ENCODE results near the gene SLC25A11.
"Not testable (repeated sequence)": the region's sequence is repeated elsewhere in the genome, so short reads cannot be mapped to it uniquely, and the experiment has no call there.

The SLC25A11 gene

DNA sequence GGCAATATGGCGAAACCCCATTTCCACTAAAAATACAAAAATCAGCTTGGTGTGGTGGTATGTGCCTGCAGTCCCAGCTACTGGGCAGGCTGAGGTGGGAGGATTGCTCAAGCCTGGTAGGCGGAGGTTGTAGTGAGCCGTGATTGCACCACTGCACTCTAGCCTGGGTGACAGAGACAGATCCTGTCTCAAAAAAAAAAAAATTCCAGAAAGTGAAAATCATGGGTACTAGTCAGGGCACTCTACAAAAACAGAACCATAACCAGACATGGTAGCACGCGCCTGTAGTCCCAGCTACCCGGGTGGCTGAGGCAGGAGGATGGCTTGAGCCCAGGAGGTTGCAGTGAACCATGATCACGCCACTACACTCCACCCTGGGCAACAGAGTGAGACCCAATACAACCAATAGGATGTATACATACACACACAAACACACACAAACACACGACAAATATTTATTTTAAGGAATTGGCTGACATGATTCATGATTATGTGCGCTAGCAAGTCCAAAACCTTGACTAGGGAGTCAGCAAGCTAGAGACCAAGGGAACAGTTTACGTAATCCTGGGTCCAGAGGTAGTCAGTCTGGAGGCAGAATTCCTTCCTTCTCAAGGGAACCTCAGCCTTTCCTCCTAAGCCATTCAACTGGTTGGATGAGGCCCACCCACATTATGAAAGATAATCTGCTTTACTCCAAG lies 19.3 kb downstream of the SLC25A11 start:
- DNase-seq (ENCODE audit: low spot score), result no peak

DNA sequence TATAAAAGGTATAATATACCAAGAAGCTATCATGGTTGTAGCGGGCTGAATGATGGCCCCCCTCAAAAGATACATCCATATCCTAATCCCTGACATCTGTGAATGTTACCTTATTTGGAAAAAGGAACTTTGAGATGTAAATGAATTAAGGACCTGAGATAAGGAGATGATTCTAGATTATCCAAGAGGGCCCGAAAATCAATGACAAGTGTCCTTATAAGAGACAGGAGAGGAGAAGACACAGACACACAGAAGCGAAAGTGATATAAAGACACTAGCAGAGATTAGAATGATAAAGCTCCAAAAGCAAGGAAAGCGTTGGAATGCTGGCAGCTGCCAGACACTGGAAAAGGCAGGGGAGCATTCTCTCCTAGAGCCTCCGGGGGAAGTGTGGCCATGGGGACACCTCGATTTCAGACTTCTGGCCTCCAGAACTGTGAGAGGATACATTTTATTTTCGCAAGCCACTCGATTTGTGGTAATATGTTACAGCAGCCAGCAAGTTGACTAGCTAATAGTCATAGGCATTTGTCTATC lies 20.3 kb downstream of the SLC25A11 start:
- no peak for DNase-seq (ENCODE audit: low spot score)

DNA sequence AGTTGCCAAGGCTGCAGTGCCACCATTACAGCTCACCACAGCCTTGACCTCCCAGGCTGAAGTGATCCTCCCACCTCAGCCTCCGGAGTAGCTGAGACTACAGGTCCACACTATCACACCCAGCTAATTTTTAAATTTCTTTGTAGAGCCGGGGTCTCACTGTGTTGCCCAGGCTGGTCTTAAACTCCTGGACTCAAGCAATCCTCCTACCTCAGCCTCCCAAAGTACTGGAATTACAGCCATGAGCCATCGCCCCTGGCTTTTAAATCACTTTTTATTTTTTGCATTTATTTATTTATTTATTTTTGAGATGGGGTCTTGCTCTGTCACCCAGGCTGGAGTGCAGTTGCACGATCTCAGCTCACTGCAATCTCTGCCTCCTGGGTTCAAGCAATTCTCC lies 25.3 kb downstream of the SLC25A11 start:
- not testable (repeated sequence) for DNase-seq (ENCODE audit: low spot score)

DNA sequence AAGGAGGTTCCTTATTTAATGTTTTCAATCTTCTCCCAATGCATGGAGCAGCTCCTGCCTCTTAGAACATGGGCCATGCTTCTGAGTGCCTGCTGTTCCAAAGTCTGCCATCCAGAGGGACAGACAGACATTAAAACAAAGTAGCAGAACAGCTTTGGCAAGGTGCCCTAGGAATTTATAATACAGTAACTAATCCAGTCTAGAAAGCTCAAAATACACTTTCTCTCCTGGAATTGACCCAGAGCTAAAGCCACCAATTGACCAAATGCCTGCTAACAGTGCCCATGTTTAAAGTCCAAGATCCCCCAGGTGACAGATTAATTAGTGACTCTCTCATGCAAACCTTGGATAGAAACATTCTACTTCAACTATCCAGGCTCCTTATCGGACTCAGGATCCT lies 25.9 kb downstream of the SLC25A11 start:
- DNase-seq (ENCODE audit: low spot score), result no peak

DNA sequence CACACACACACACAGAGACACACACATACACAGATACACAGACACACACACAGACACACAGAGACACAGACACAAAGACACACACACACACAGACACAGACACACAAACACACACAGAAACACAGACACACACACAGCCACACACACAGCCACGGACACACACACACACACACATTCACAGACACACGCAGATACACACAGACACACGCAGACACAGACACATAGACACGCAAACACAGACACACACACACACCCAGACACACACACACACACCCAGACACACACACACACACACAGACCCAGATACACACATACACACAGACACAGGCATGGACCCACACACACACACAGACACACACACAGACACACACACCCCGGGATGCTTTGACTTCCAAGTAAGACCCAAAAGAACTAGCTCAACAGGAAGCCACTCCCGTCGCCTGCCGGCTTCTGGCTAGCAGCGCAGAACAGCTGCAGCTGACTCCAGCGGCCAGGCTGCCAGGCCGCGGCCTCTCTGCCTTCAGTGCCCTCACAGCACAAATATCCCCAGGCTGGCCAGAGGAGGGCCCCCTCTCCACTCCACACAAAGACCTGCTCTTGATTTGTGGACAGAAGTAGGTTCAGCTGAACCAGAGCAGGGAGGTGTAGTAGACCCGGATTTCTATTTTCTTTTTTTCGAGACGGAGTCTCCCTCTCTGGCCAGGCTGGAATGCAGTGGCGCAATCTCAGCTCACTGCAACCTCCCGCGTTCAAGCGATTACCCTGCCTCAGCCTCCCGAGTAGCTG lies 30.9 kb downstream of the SLC25A11 start:
- peak; percentile 95 for DNase-seq (ENCODE audit: low spot score)

DNA sequence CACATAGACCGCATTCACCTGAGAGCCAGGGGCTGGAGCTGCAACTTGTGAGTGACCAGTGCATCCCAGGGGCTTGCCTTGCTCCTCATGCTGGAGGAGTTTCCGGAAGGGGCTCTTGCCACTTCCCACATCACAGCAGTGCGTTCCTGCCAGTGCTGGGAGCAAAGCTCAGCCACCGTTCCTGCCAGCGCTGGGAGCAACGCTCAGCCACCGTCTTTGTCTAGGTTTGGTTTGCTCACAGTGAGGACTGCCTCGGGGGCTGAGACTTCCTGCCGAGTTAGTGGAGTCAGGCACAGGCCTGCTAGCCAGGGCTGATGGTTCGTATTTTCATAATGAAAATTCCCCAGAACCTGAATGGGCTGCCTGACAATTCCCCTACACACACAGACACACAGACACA lies 31.5 kb downstream of the SLC25A11 start:
- no peak for DNase-seq (ENCODE audit: low spot score)

DNA sequence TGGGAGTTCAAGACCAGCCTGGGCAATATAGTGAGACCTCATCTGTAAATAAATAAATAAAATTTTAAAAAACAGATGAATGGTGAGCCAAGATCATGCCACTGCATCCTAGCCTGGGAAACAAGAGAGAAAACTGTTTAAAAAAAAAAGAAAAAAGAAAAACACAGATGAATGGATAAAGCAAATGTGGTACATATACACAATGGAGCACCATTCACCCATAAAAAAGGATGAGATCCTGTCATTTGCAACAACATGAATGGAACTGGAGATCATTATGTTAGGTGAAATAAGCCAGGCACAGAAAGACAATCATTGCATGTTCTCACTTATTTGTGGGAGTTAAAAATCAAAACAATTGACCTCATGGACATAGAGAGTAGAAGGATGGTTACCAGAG lies 33.2 kb downstream of the SLC25A11 start:
- DNase-seq (ENCODE audit: low spot score), result not testable (repeated sequence)

DNA sequence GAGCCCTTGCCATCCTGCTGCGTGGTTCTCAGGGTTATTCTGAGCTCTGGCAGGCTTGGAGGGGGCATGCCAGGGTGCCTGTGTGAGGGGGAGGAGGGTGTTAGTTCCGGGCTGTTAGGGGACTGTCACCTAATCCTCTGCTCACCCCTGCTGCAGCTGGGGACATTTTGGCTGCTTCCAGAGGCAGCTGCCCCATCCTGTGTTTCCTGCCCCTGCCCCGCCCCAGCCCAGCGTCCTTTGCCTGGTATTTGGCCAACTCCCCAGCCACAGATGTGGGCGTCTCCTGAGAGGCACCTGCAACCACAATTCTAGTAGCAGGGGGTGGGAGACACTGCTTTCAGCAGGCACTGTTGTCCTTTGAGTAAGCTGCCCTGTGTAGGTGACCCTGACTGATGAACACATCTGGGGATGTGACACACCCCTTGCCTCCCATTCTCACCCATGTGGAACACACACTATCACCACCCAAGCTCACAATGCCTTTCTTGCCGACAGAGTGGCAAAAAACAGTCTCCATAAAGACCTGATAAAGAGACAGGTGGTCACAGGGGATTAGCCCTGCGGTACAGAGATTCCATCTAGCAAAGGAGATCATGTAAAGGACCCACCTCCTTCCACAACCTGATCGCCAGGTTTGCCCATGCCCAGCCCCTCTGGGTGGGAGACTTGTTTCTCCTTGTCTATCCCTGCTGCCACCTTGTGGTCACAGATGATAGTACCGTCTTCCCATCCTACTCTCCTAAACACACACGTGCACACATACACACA lies 36.6 kb downstream of the SLC25A11 start, which contains the start of gene CHRNE:
CHRNE (minus strand) TSS at position 48 of the 768 bp plus-strand sequence; CDS start at position 13, 35 bp downstream.
- peak; percentile 54 for DNase-seq (ENCODE audit: low spot score)

DNA sequence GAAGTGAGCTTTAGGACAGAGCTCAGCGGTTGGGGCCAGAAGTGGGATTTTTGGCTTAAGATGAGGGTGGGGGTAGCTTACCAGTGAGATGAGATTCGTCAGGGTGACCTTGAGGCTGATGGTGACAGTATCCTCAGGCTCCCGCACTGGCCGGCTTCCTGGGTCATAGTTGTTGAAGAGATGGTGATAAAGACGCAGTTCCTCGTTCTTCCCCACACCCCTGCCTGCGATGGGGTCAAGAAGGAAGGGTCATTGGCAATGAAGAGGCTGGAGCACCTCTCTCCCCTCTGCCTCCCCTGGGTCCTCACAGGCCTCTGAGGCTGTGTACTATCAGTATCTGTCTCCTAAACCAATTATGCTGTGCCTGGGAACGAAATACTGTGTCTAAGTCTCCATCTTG lies 37.3 kb downstream of the SLC25A11 start:
- DNase-seq (ENCODE audit: low spot score), result no peak

DNA sequence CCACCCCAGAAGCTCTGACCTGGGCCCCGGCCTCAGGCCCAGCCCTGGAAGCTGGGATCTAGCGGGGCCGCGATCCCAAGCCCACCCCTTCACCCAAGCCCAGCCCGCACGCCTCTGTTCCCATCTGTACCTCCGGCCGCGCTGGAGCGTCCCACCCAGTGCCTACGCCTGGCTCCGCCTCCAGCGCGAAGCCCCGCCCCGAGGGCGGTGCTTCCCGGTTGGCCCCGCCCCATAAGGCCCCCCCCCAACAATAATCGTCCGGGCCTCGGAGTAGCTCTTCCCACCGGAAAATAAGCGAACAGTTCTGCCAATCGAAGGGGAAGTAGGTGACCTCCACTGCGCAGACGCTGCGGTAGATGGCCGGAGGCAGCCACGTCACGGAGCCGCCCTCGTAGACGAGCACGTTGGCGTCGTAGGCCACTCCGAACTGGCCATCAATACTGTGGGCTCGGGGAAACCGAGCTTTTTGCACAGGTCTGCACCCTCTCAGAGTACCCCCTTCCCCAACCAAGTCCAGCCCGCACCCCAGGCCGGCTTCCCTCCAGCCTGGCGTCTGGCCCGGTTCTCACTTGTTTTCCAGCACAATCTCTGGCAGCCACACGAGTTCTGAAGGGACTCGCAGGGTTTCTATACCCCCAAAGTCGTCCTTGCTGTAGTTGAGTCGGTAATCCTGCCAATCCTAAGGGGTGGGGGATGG lies 38.0 kb downstream of the SLC25A11 start:
- no peak for DNase-seq (ENCODE audit: low spot score)

DNA sequence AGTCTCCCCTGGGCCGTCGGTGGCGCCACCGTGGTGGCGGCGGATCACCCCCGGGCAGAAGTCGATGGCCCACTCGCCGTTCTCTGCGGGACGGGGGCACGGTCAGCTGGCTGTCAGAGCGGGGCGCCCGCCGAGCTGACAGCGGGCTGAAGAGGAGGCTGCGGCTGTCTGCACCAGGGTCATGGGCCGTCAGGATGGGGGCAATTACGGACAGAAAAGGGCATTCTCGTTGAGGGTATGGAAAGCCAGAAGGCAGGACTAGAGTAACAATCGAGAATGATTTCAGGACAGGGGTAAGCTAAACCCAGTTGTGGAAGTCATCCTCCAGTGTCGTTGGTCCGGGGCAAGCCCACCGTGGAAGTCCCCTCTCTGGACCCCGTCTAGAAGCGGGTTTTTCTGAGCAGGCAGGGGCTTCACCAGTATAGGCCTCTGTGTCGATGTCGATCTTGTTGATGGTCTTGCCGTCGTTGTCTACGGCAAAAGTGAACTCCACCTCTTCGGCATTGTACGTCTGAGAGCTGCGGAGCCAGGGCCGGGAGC lies 38.7 kb downstream of the SLC25A11 start:
- DNase-seq (ENCODE audit: low spot score), result no peak

DNA sequence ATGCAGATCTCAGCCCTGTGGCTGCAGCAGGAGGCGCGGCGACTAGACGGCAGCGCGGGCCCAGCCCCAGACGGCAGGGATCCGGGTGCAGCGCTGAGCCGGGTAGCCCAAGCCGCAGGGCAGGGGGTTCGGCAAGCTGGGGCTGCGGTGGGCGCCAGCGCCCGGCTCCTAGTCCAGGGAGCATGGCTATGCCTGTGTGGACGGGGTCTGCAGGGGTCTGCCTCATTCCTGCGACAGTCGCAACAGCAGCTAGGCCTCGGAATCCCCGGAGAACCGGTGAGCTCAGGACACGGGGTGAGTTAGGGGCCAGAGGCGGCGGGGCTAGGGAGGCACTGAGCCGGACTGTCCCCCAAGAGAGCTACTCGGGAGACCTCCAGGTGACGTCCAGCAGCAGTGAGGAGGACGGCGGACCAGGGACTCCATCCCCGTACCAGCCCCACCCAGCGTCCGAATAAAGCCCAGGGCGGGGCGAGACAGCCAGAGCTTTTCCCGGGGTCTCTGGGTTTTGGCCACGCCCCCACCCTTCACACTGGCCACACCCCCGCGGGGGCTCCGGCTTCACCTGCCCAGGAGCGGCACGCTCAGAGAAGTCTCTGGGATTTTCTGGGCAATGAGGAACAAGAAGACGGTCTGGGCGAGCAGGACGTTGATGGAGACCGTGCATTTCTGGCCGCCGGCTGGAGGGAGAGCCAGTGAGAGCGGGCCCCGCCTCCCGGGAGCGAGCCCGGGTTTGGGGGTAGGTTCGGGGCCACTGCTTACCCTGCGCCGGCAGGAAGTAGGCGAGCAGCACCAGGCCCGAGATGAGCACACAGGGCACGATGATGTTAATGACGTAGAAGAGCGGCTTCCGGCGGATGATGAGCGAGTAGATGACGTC lies 39.4 kb downstream of the SLC25A11 start:
- DNase-seq (ENCODE audit: low spot score), result peak; percentile 65

DNA sequence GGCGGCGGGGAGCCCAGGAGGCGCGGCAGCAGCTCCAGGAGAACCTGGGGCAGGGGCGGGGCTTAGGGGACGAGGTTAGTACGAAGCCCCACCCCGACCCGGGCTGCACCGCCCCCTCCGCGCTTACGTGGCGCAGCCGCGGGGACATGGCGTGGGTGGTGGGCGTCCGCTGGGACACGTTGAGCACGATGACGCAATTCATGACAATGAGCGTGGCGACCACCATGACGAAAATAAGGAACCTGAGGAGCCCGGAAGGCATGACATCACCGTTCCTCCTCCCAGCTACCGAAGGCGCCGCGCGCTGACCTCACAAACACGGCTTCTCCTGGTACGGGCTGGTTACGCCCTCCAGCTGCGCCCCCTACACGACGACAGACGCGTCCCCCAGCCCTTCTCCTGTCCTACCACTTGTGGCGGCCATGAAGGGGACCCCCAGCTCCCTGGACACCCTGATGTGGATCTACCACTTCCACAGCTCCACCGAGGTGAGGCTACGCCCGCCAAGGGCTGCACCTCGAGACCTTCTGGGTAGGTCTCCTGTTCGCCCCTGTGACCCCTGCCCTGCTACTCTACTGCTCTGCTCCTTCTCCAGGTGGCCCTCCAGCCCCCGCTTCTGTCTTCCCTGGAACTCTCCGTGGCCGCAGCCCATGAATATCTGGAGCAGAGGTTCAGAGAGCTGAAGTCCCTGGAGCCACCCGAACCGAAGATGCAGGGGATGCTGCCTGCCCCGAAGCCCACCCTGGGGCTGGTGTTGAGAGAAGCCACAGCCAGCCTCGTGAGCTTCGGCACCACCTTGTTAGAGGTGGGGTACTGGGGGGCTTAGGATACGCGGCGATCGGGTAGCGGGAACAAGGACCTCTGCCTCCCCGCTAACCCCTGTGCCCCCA lies 40.3 kb downstream of the SLC25A11 start, which contains the start of gene C17orf107:
C17orf107 (plus strand) TSS at position 196 of the 890 bp plus-strand sequence; CDS start at position 423, 227 bp downstream.
- DNase-seq (ENCODE audit: low spot score), result peak; percentile 68

DNA sequence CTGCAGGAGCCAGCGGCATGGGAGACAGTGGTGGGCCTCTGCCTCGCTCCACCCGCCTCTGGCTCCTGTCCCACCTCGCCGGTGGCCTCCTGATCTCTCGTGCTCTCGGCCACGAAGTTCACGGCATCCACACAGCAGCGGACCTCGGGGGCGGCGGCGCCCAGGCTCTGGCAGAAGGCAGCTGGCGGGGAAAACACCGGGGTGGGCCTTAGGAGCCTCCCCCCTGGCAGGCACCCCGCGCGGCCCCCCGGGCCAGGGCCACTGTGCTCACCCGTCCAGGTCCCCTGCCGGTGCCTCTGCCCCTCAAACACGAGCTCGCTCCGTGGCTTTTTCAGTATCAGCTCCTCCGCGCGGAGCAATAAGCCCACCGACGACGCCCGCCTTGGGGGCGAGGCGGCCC lies 40.9 kb downstream of the SLC25A11 start:
- DNase-seq (ENCODE audit: low spot score), result no peak

DNA sequence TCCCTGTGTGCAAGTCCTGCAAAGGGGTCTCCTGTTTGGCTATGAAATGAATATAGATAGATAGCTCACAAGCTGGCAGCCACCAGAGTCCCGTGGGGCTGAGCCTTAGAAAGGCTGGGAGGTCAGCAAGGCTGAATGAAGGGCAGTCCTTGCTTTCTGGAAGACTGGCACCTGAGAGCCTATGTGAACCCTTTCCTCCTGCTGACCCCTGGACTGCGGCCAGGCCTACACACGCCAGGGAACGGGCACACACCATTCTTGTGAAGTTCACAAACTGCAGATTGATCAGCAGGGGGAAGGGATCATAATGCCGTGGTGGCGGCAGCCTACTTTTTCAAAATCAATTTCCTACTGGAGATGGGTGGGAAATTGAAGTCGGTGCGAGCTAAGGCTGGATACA lies 41.5 kb downstream of the SLC25A11 start:
- no peak for DNase-seq (ENCODE audit: low spot score)

DNA sequence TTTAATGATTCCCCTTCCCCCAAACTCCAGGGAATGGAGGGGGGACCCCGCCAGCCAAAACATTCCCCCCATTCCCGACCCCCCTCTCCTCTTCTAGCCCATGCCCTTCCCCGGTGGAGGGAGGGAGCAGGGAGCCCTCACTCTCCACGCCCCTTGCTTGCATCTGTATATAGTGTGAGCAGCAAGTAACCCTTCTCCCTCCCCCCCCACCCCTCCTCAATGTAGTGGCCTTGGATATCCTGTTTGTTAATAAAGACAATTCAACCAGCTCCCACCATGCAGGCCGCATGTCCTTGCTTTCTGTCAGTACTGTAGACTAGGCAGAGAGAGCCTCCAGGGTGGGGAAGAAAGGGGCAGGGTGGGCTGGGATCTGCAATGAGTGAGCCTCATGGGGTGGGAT lies 42.1 kb downstream of the SLC25A11 start:
- DNase-seq (ENCODE audit: low spot score), result no peak

DNA sequence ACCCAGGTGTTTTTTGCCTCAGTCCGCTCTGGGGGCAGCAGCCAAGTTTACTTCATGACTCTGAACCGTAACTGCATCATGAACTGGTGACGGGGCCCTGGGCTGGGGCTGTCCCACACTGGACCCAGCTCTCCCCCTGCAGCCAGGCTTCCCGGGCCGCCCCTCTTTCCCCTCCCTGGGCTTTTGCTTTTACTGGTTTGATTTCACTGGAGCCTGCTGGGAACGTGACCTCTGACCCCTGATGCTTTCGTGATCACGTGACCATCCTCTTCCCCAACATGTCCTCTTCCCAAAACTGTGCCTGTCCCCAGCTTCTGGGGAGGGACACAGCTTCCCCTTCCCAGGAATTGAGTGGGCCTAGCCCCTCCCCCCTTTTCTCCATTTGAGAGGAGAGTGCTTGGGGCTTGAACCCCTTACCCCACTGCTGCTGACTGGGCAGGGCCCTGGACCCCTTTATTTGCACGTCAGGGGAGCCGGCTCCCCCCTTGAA lies 42.6 kb downstream of the SLC25A11 start:
- DNase-seq (ENCODE audit: low spot score), result no peak

DNA sequence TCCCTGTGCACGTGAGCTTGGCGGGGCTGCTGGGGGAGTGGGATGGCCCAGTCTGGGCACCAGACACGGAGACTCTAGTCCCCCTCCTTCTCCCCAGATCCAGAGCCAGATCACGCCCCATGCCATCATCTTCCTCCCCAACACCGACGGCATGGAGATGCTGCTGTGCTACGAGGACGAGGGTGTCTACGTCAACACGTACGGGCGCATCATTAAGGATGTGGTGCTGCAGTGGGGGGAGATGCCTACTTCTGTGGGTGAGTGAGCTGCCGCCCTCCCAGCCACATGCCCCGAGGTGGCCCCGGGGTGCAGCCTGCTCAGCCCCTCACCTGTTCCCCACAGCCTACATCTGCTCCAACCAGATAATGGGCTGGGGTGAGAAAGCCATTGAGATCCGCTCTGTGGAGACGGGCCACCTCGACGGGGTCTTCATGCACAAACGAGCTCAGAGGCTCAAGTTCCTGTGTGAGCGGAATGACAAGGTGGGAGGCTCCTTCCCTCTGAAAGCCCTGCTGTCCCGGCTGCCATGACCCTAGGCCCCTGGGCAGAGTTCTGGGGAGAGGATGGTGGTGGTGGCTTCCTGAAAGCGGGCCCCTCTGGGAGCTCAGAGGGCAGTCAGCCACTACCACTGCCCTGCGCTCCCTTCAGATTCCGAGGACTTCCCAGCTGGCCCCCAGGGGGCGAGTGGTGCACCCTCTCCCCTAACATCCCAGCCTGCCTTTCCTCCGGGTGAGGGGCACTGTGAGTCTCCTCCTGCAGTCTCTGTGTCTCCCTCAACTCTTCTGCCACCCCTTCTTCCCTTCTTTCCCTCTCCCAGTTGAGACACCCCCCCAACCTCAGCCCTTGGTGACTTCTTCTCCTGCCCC lies 43.3 kb downstream of the SLC25A11 start:
- DNase-seq (ENCODE audit: low spot score), result no peak

Measured in kidney capillary endothelial cell (primary cell).